ENCODE results near the gene NRXN3. TPM values are rescaled to one million over a fixed set of nuclear protein-coding genes. Genes with fewer than 3 reads are reported as not detected.

Gene NRXN3
- total RNA-seq, 2 experiments from 2014 or later, result not detected

GRCh38 chr14:79600406-79600805 is 1430.2 kb downstream of the NRXN3 start:
- Mint-ChIP-seq H3K4me3 (no peak overlapping the region), H3K9me3 (no peaks in the 10 kb centered on the region), H3K4me1 (ENCODE audit: low read depth) (no peaks in the 10 kb centered on the region), H3K27ac (no peak overlapping the region), H3K36me3 (no peaks in the 10 kb centered on the region), H3K27me3 (no peaks in the 10 kb centered on the region)
- POLR2A ChIA-PET, result no interaction called here
- DNase-seq, result no peak
- CTCF ChIA-PET, result no interaction called here
- intact Hi-C loops (cut with micrococcal nuclease), result no loop called here

- ChIA-PET POLR2A (no interaction called here), CTCF (no interaction called here)
- H3K27me3 Mint-ChIP-seq, result no peaks in the 10 kb centered on the region
- intact Hi-C loops (cut with micrococcal nuclease), result no loop called here
- H3K27ac Mint-ChIP-seq, result no peak overlapping the region
- H3K9me3 Mint-ChIP-seq, result peaks cover 1% of the 10 kb centered on the region
- H3K4me1 Mint-ChIP-seq (ENCODE audit: low read depth), result no peaks in the 10 kb centered on the region
- no peaks in the 10 kb centered on the region for H3K36me3 Mint-ChIP-seq
- no peak for DNase-seq
- no peak overlapping the region for H3K4me3 Mint-ChIP-seq
Measured at GRCh38 chr14:79601579-79601978, 1431.4 kb downstream of the NRXN3 start.

- Mint-ChIP-seq H3K4me1 (ENCODE audit: low read depth) (no peaks in the 10 kb centered on the region), H3K9me3 (peaks cover 2% of the 10 kb centered on the region), H3K27ac (no peak overlapping the region), H3K4me3 (no peak overlapping the region), H3K36me3 (no peaks in the 10 kb centered on the region), H3K27me3 (no peaks in the 10 kb centered on the region)
- DNase-seq, result no peak
- ChIA-PET CTCF (no interaction called here), POLR2A (no interaction called here)
- intact Hi-C loops (cut with micrococcal nuclease), result no loop called here
Measured at GRCh38 chr14:79602045-79602444, 1431.9 kb downstream of the NRXN3 start.

GRCh38 chr14:79602742-79603141 is 1432.6 kb downstream of the NRXN3 start:
- CTCF ChIA-PET, result no interaction called here
- POLR2A ChIA-PET, result no interaction called here
- no peaks in the 10 kb centered on the region for H3K27me3 Mint-ChIP-seq
- intact Hi-C loops (cut with micrococcal nuclease), result no loop called here
- peaks cover 2% of the 10 kb centered on the region for H3K9me3 Mint-ChIP-seq
- no peaks in the 10 kb centered on the region for H3K36me3 Mint-ChIP-seq
- H3K4me1 Mint-ChIP-seq (ENCODE audit: low read depth), result no peaks in the 10 kb centered on the region
- no peak overlapping the region for H3K4me3 Mint-ChIP-seq
- DNase-seq, result no peak
- H3K27ac Mint-ChIP-seq, result no peak overlapping the region

GRCh38 chr14:79605849-79606248 is 1435.7 kb downstream of the NRXN3 start:
- CTCF ChIA-PET, result interaction anchor here (0.6 kb wide), 1 partner anchor 78 kb away, joined by 4 read pairs; no protein-coding TSS in a partner anchor
- POLR2A ChIA-PET, result no interaction called here
- no peaks in the 10 kb centered on the region for H3K27me3 Mint-ChIP-seq
- H3K27ac Mint-ChIP-seq, result no peak overlapping the region
- intact Hi-C loops (cut with micrococcal nuclease), result no loop called here
- no peaks in the 10 kb centered on the region for H3K4me1 Mint-ChIP-seq (ENCODE audit: low read depth)
- no peak for DNase-seq
- H3K36me3 Mint-ChIP-seq, result no peaks in the 10 kb centered on the region
- H3K9me3 Mint-ChIP-seq, result peaks cover 2% of the 10 kb centered on the region
- no peak overlapping the region for H3K4me3 Mint-ChIP-seq

GRCh38 chr14:79608446-79608845 is 1438.3 kb downstream of the NRXN3 start:
- DNase-seq, result no peak
- intact Hi-C loops (cut with micrococcal nuclease), result no loop called here
- Mint-ChIP-seq H3K4me1 (ENCODE audit: low read depth) (no peaks in the 10 kb centered on the region), H3K27me3 (no peaks in the 10 kb centered on the region), H3K36me3 (no peaks in the 10 kb centered on the region), H3K4me3 (no peak overlapping the region), H3K9me3 (peaks cover 4% of the 10 kb centered on the region), H3K27ac (no peak overlapping the region)
- ChIA-PET CTCF (no interaction called here), POLR2A (no interaction called here)

GRCh38 chr14:79613625-79614024 is 1443.5 kb downstream of the NRXN3 start:
- Mint-ChIP-seq H3K27ac (no peak overlapping the region), H3K4me3 (no peak overlapping the region), H3K27me3 (no peaks in the 10 kb centered on the region), H3K4me1 (ENCODE audit: low read depth) (no peaks in the 10 kb centered on the region), H3K36me3 (no peaks in the 10 kb centered on the region), H3K9me3 (peaks cover 20% of the 10 kb centered on the region)
- intact Hi-C loops (cut with micrococcal nuclease), result no loop called here
- ChIA-PET CTCF (no interaction called here), POLR2A (no interaction called here)
- DNase-seq, result no peak

GRCh38 chr14:79614448-79614847 is 1444.3 kb downstream of the NRXN3 start:
- DNase-seq, result no peak
- intact Hi-C loops (cut with micrococcal nuclease), result no loop called here
- no peaks in the 10 kb centered on the region for H3K27me3 Mint-ChIP-seq
- ChIA-PET CTCF (no interaction called here), POLR2A (no interaction called here)
- H3K27ac Mint-ChIP-seq, result no peak overlapping the region
- H3K36me3 Mint-ChIP-seq, result no peaks in the 10 kb centered on the region
- no peak overlapping the region for H3K4me3 Mint-ChIP-seq
- peaks cover 20% of the 10 kb centered on the region for H3K9me3 Mint-ChIP-seq
- no peaks in the 10 kb centered on the region for H3K4me1 Mint-ChIP-seq (ENCODE audit: low read depth)

GRCh38 chr14:79627058-79627457 is 1456.9 kb downstream of the NRXN3 start:
- no peak overlapping the region for H3K27ac Mint-ChIP-seq
- peaks cover 4% of the 10 kb centered on the region for H3K9me3 Mint-ChIP-seq
- no peaks in the 10 kb centered on the region for H3K27me3 Mint-ChIP-seq
- intact Hi-C loops (cut with micrococcal nuclease), result no loop called here
- H3K4me1 Mint-ChIP-seq (ENCODE audit: low read depth), result no peaks in the 10 kb centered on the region
- DNase-seq, result no peak
- H3K36me3 Mint-ChIP-seq, result no peaks in the 10 kb centered on the region
- ChIA-PET POLR2A (no interaction called here), CTCF (no interaction called here)
- no peak overlapping the region for H3K4me3 Mint-ChIP-seq

GRCh38 chr14:79629411-79630287 is 1459.5 kb downstream of the NRXN3 start:
- intact Hi-C loops (cut with micrococcal nuclease), result no loop called here
- no peak for DNase-seq
- Mint-ChIP-seq H3K27ac (no peak overlapping the region), H3K9me3 (peaks cover 6% of the 10 kb centered on the region), H3K4me3 (no peak overlapping the region), H3K4me1 (ENCODE audit: low read depth) (no peaks in the 10 kb centered on the region), H3K36me3 (no peaks in the 10 kb centered on the region), H3K27me3 (no peaks in the 10 kb centered on the region)
- POLR2A ChIA-PET, result no interaction called here
- CTCF ChIA-PET, result no interaction called here

- no peaks in the 10 kb centered on the region for H3K36me3 Mint-ChIP-seq
- no peaks in the 10 kb centered on the region for H3K27me3 Mint-ChIP-seq
- ChIA-PET POLR2A (no interaction called here), CTCF (no interaction called here)
- H3K27ac Mint-ChIP-seq, result no peak overlapping the region
- intact Hi-C loops (cut with micrococcal nuclease), result no loop called here
- H3K4me1 Mint-ChIP-seq (ENCODE audit: low read depth), result no peaks in the 10 kb centered on the region
- no peak for DNase-seq
- peaks cover 6% of the 10 kb centered on the region for H3K9me3 Mint-ChIP-seq
- no peak overlapping the region for H3K4me3 Mint-ChIP-seq
Measured at GRCh38 chr14:79630288-79630960, 1460.3 kb downstream of the NRXN3 start.

GRCh38 chr14:79631276-79631675 is 1461.1 kb downstream of the NRXN3 start:
- ChIA-PET CTCF (no interaction called here), POLR2A (no interaction called here)
- Mint-ChIP-seq H3K36me3 (no peaks in the 10 kb centered on the region), H3K27ac (no peak overlapping the region), H3K4me1 (ENCODE audit: low read depth) (no peaks in the 10 kb centered on the region), H3K4me3 (no peak overlapping the region), H3K9me3 (peaks cover 6% of the 10 kb centered on the region), H3K27me3 (no peaks in the 10 kb centered on the region)
- no peak for DNase-seq
- intact Hi-C loops (cut with micrococcal nuclease), result no loop called here

GRCh38 chr14:79638672-79639266 is 1468.6 kb downstream of the NRXN3 start:
- Mint-ChIP-seq H3K4me1 (ENCODE audit: low read depth) (no peaks in the 10 kb centered on the region), H3K9me3 (peaks cover 2% of the 10 kb centered on the region), H3K4me3 (no peak overlapping the region), H3K27ac (no peak overlapping the region), H3K27me3 (no peaks in the 10 kb centered on the region), H3K36me3 (no peaks in the 10 kb centered on the region)
- intact Hi-C loops (cut with micrococcal nuclease), result no loop called here
- DNase-seq, result no peak
- ChIA-PET POLR2A (no interaction called here), CTCF (no interaction called here)

Data from activated CD4-positive, alpha-beta memory T cell treated with anti-CD3 and anti-CD28 coated beads for 36 hours (primary cell).